ENCODE results near the gene MARCHF7. TPM values are rescaled to one million over a fixed set of nuclear protein-coding genes. Genes with fewer than 3 reads are reported as not detected.

Gene MARCHF7
- total RNA-seq, 4 donors from 2014 or later = 86.6 to 129 (median 108) TPM

DNA sequence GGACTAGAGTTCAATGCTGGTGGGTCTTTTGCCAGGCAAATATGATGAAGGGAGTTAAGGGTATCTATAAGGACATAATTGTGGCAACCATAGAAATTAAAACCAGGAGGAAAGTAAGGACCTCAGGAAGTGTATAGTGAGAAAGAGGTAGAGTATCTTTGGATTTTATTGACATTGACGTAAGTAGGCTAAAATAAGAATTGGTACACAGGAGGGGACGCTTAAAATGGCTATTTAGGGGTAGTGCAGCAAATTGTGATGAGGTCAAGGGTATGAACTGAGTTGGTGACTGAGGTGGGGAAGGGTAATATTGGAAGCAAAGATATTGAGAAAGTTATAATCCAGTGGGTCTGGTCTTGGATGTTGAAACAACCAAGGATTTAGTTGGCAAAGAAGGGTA is 42.7 kb downstream of the MARCHF7 start:
- 89% methylated on average over 2 of the region's 2 CpGs; no CpG with 5 or more reads in 1 of the 2 donors for WGBS, 2 donors (ENCODE audit: low coverage in 1 of 2)
- Histone ChIP-seq H3K27me3 (no peaks in the 10 kb centered on the region), H3K36me3 (peaks cover 0 to 57% of the 10 kb centered on the region in 2 donors), H3K4me3 (no peak overlapping the region), H3K9me3 (no peaks in the 10 kb centered on the region), H3K4me1 (peaks cover 0 to 26% (median 4%) of the 10 kb centered on the region in 3 donors), H3K27ac (no peak overlapping the region)
- no peak for TF ChIP-seq POLR2A (IDR thresholded peaks at IDR 0.05)
- no peak for TF ChIP-seq POLR2AphosphoS5 (IDR thresholded peaks at IDR 0.05)
- TF ChIP-seq, protein P1, sequence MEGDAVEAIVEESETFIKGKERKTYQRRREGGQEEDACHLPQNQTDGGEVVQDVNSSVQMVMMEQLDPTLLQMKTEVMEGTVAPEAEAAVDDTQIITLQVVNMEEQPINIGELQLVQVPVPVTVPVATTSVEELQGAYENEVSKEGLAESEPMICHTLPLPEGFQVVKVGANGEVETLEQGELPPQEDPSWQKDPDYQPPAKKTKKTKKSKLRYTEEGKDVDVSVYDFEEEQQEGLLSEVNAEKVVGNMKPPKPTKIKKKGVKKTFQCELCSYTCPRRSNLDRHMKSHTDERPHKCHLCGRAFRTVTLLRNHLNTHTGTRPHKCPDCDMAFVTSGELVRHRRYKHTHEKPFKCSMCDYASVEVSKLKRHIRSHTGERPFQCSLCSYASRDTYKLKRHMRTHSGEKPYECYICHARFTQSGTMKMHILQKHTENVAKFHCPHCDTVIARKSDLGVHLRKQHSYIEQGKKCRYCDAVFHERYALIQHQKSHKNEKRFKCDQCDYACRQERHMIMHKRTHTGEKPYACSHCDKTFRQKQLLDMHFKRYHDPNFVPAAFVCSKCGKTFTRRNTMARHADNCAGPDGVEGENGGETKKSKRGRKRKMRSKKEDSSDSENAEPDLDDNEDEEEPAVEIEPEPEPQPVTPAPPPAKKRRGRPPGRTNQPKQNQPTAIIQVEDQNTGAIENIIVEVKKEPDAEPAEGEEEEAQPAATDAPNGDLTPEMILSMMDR (IDR thresholded peaks at IDR 0.05) = no peak
- TF ChIP-seq EP300 (IDR thresholded peaks at IDR 0.05) = no peak
- ATAC-seq = no peak

DNA sequence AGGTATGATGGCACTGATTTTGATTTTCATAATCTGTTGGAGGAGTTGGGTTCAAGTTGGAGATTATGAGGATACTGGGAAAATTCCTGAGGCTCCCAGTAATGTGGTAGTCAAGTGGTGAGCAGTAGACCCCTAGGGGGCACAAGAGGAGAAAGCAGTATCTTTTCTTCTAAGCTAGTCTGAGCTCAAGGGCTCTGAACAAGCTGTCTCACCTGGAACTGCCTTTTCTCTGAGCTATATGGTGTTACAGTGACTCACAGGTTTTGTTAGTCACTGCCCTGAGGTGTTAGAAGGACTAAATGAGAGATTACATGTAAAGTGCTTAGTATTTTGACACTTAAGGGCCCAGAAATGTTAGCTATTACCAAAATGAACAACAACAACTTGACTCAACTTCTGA is 43.5 kb downstream of the MARCHF7 start:
- H3K27ac ChIP-seq = no peak overlapping the region
- TF ChIP-seq POLR2A (IDR thresholded peaks at IDR 0.05) = no peak
- TF ChIP-seq, protein P1 (IDR thresholded peaks at IDR 0.05) = peak in 1 of 4 experiments; percentile 4
- peaks cover 0 to 57% of the 10 kb centered on the region in 2 donors for H3K36me3 ChIP-seq

DNA sequence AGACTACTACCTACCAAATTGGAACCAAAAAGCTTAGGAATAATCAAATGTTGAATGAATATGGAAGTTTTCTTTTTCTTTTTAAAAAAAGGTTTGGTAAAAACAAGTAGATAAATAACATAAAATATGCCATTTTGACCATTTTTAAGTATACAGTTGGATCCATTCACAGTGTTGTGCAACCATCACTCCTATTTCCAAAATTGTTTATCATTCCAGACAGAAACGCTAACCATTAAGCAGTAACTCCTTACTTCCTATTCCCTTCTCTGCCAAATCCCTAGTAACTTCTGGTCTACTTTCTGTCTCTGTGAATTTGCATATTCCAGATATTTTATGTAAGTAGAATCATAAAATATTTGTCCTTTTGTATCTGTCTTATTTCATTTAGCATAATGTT is 45.9 kb downstream of the MARCHF7 start:
- no peak overlapping the region for H3K27ac ChIP-seq
- TF ChIP-seq POLR2AphosphoS5 (IDR thresholded peaks at IDR 0.05) (no peak), EP300 (IDR thresholded peaks at IDR 0.05) (no peak), POLR2A (IDR thresholded peaks at IDR 0.05) (no peak)
- TF ChIP-seq, protein P1 (IDR thresholded peaks at IDR 0.05) = no peak
- H3K9me3 ChIP-seq = no peaks in the 10 kb centered on the region
- ATAC-seq = no peak
- WGBS, 2 donors (ENCODE audit: low coverage in 1 of 2) = 55% methylated on average over 1 of the region's 1 CpG; no CpG with 5 or more reads in 1 of the 2 donors
- H3K36me3 ChIP-seq = peaks cover 0 to 68% of the 10 kb centered on the region in 2 donors
- peaks cover 0 to 26% (median 4%) of the 10 kb centered on the region in 3 donors for H3K4me1 ChIP-seq
- no peaks in the 10 kb centered on the region for H3K27me3 ChIP-seq
- no peak overlapping the region for H3K4me3 ChIP-seq

More for the DNA sequence above, 43.5 kb downstream of the MARCHF7 start:
- no peak overlapping the region for H3K4me3 ChIP-seq
- ATAC-seq = no peak
- peaks cover 0 to 26% (median 4%) of the 10 kb centered on the region in 3 donors for H3K4me1 ChIP-seq
- no peaks in the 10 kb centered on the region for H3K27me3 ChIP-seq
- H3K9me3 ChIP-seq = no peaks in the 10 kb centered on the region

DNA sequence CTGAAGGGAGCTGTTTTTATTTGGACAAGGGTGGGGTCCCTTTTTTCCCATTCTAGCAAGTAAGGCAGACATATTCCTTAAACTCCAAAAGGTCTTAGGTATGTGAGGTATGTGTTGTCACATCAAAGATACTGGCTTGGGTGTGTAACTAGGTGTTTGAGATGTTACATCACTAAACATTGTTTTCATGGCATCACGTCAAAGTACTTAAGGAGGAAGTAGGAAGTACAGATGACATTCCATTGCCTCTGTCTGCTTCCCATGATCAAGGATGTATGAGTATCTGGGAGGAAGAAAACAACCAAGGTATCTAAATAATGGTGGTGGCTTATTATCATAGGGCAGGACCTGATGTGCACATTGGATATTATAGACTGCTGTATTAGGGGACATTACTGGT is 46.4 kb downstream of the MARCHF7 start:
- H3K36me3 ChIP-seq = peaks cover 0 to 71% of the 10 kb centered on the region in 2 donors
- TF ChIP-seq, protein P1 (IDR thresholded peaks at IDR 0.05) = no peak
- TF ChIP-seq EP300 (IDR thresholded peaks at IDR 0.05) = no peak
- no peak for TF ChIP-seq POLR2A (IDR thresholded peaks at IDR 0.05)
- TF ChIP-seq POLR2AphosphoS5 (IDR thresholded peaks at IDR 0.05) = no peak

DNA sequence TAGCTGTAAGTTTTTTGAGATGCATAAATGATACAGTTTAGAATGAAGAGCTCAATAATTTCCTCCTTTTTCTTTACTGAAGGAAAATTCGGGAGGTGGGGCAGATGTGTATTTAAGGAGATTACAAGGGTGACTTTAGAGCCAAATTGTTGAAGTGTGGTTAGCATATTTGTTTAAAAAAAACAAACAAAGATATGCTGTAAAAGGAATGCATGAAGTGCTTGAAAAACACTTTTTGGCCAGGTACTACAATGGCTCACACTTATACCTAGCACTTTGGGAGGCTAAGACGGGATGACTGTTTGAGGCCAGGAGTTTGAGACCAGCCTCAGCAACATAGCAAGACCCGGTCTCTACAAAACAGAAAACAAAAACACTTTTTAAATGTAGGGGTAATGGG is 47.3 kb downstream of the MARCHF7 start:
- H3K9me3 ChIP-seq = no peaks in the 10 kb centered on the region
- H3K27ac ChIP-seq = no peak overlapping the region
- peaks cover 0 to 14% (median 0%) of the 10 kb centered on the region in 3 donors for H3K4me1 ChIP-seq
- ATAC-seq = no peak
- 91 to 92% methylated on average over 3 of the region's 3 CpGs for WGBS, 2 donors (ENCODE audit: low coverage in 1 of 2)
- peaks cover 0 to 72% of the 10 kb centered on the region in 2 donors for H3K36me3 ChIP-seq
- no peak overlapping the region for H3K4me3 ChIP-seq
- TF ChIP-seq POLR2AphosphoS5 (IDR thresholded peaks at IDR 0.05) (no peak), POLR2A (IDR thresholded peaks at IDR 0.05) (no peak), EP300 (IDR thresholded peaks at IDR 0.05) (no peak)
- TF ChIP-seq, protein P1 (IDR thresholded peaks at IDR 0.05) = no peak
- H3K27me3 ChIP-seq = no peaks in the 10 kb centered on the region

More for the DNA sequence above, 46.4 kb downstream of the MARCHF7 start:
- ATAC-seq = no peak
- Histone ChIP-seq H3K4me1 (peaks cover 0 to 23% (median 4%) of the 10 kb centered on the region in 3 donors), H3K27me3 (no peaks in the 10 kb centered on the region), H3K27ac (no peak overlapping the region), H3K9me3 (no peaks in the 10 kb centered on the region), H3K4me3 (no peak overlapping the region)
- 67% methylated on average over 1 of the region's 1 CpG for WGBS, 2 donors (ENCODE audit: low coverage in 1 of 2)
